Measurements from ENCODE around the gene CDC42BPA. TPM values are rescaled to one million over a fixed set of nuclear protein-coding genes. Genes with fewer than 3 reads are reported as not detected.

CDC42BPA gene
- total and polyA plus RNA-seq, 2 experiments from 2014 or later, result 28.6 to 39.1 TPM

DNA sequence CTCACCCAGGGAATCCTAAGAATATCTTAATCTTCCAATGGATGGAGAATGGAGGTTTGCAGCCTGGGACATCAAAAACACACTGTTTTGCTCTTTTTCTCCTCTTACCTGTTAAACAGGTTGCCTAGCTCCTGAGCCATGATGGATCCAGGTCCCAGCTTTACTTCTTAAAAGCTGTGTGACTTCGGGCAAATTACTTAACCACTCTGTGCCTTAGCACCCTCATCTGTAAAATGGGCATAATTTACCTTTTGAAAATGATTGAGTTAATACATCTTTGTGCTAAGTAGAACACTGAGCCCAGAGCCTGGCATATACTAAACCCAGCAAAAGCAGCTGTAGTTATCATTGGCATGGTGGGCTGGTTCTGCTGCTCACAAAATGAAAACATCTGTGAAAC lies 368.0 kb downstream of the CDC42BPA start:
- no peaks in the 10 kb centered on the region for H3K9me2 ChIP-seq (ENCODE audit: insufficient read depth)
- H3K36me3 ChIP-seq (ENCODE audit: low read depth), result no peaks in the 10 kb centered on the region
- 68 to 83% methylated on average over 1 of the region's 1 CpG for WGBS, 2 experiments (ENCODE audit: low coverage in 1 of 2, low lambda C conversion rate in 2 of 2, missing lambda C conversion rate in 2 of 2)
- no peak overlapping the region for H2AFZ ChIP-seq
- H4K20me1 ChIP-seq (ENCODE audit: insufficient read depth), result no peaks in the 10 kb centered on the region
- no peak for TF ChIP-seq EZH2 (IDR thresholded peaks at IDR 0.05; ENCODE audit: insufficient read depth, poor library complexity, severe bottlenecking)
- TF ChIP-seq EZH2phosphoT487 (IDR thresholded peaks at IDR 0.05; ENCODE audit: insufficient read depth, low read depth), result no peak
- H3K9me3 ChIP-seq (ENCODE audit: low read depth), result no peaks in the 10 kb centered on the region
- H3K79me2 ChIP-seq (ENCODE audit: insufficient read depth), result no peaks in the 10 kb centered on the region
- DNase-seq, result no peak
- no peak overlapping the region for H3K4me3 ChIP-seq
- in situ Hi-C loops (cut with MboI), result no loop called here
- no peaks in the 10 kb centered on the region for H3F3A ChIP-seq (ENCODE audit: insufficient read depth)
- no peaks in the 10 kb centered on the region for H3K27me3 ChIP-seq (replicated peaks; ENCODE audit: insufficient read depth)
- no peaks in the 10 kb centered on the region for H3K4me1 ChIP-seq (ENCODE audit: insufficient read depth)
- H3K9ac ChIP-seq, result no peak overlapping the region
- H3K4me2 ChIP-seq (ENCODE audit: unreplicated experiment), result no peak overlapping the region
- H3K27ac ChIP-seq, result no peak overlapping the region

DNA sequence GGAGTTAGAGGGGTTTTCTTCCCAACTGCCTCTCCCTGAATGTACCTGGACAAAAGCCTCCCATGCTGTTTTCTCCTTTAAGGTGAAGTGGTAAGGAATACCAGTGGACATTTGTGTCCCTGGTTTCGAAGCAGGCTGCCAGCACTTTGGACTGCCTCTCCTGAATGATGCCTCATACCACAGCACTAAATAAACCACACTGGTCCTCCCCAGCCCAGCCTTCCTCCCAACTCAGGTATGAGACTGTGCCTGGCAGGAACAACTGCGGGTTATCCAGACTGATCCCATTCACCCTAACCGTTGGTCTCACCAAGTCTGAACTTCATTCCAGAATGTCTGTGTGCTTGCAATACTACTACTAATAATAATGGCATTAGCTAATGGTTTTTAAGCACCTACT lies 368.9 kb downstream of the CDC42BPA start:
- Histone ChIP-seq H3K79me2 (ENCODE audit: insufficient read depth) (no peaks in the 10 kb centered on the region), H3K4me1 (ENCODE audit: insufficient read depth) (no peaks in the 10 kb centered on the region), H3K36me3 (ENCODE audit: low read depth) (no peaks in the 10 kb centered on the region), H3K9ac (no peak overlapping the region), H3F3A (ENCODE audit: insufficient read depth) (no peaks in the 10 kb centered on the region), H3K4me3 (no peak overlapping the region), H3K9me2 (ENCODE audit: insufficient read depth) (no peaks in the 10 kb centered on the region), H3K27ac (no peak overlapping the region), H4K20me1 (ENCODE audit: insufficient read depth) (no peaks in the 10 kb centered on the region), H3K27me3 (replicated peaks; ENCODE audit: insufficient read depth) (no peaks in the 10 kb centered on the region), H2AFZ (no peak overlapping the region), H3K4me2 (ENCODE audit: unreplicated experiment) (no peak overlapping the region), H3K9me3 (ENCODE audit: low read depth) (no peaks in the 10 kb centered on the region)
- TF ChIP-seq EZH2phosphoT487 (IDR thresholded peaks at IDR 0.05; ENCODE audit: insufficient read depth, low read depth), result no peak
- no peak for TF ChIP-seq EZH2 (IDR thresholded peaks at IDR 0.05; ENCODE audit: insufficient read depth, poor library complexity, severe bottlenecking)
- DNase-seq, result no peak
- in situ Hi-C loops (cut with MboI), result no loop called here
- 88 to 91% methylated on average over 3 of the region's 3 CpGs for WGBS, 2 experiments (ENCODE audit: low coverage in 1 of 2, low lambda C conversion rate in 2 of 2, missing lambda C conversion rate in 2 of 2)

DNA sequence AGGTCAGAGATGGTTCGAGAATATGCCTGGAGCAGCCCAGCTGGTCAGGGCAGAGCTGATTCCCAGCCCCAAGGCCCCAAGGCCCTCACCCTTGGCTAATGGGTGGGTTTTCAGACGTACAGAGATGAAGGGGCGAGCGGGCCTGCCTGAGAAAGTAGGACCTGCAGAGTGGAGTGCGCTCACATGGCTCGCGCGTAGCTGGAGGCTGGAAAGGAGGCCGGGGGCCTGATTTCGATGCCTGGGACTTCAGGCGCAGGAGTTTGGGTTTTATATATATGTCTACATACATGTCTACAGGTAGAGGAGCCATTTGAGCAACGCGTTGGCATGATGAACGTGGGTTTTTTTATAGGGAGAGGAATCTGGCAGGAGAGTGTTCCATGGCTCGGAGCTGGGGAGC lies 369.3 kb downstream of the CDC42BPA start:
- DNase-seq, result no peak
- Histone ChIP-seq H3K27ac (no peak overlapping the region), H3K27me3 (replicated peaks; ENCODE audit: insufficient read depth) (no peaks in the 10 kb centered on the region), H3K79me2 (ENCODE audit: insufficient read depth) (no peaks in the 10 kb centered on the region), H3K36me3 (ENCODE audit: low read depth) (no peaks in the 10 kb centered on the region), H2AFZ (no peak overlapping the region), H3K4me2 (ENCODE audit: unreplicated experiment) (no peak overlapping the region), H4K20me1 (ENCODE audit: insufficient read depth) (no peaks in the 10 kb centered on the region), H3F3A (ENCODE audit: insufficient read depth) (no peaks in the 10 kb centered on the region), H3K4me3 (no peak overlapping the region), H3K9me3 (ENCODE audit: low read depth) (no peaks in the 10 kb centered on the region), H3K9me2 (ENCODE audit: insufficient read depth) (no peaks in the 10 kb centered on the region), H3K4me1 (ENCODE audit: insufficient read depth) (no peaks in the 10 kb centered on the region), H3K9ac (no peak overlapping the region)
- in situ Hi-C loops (cut with MboI), result no loop called here
- 87 to 89% methylated on average over 15 of the region's 15 CpGs for WGBS, 2 experiments (ENCODE audit: low coverage in 1 of 2, low lambda C conversion rate in 2 of 2, missing lambda C conversion rate in 2 of 2)
- TF ChIP-seq EZH2 (IDR thresholded peaks at IDR 0.05; ENCODE audit: insufficient read depth, poor library complexity, severe bottlenecking) (no peak), EZH2phosphoT487 (IDR thresholded peaks at IDR 0.05; ENCODE audit: insufficient read depth, low read depth) (no peak)

DNA sequence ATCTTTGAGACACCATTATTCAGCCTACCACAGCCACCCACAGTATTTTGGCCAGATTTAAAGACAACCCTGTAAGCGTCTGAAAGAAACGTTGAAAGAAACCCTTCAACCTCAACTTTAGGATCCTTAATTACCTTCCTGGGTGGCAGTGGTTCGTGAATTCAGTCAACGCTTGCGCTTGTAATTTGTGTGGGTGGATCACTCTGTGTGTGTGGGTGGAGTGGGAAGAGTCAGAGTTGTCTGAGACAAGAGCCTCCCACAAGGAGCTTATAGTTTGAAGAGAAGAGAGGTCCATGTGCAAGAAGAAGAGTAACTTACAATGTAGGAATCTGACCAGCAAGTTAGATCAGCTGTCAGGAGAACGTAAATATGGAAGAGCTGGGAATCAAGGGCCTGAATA lies 369.8 kb downstream of the CDC42BPA start:
- Histone ChIP-seq H2AFZ (no peak overlapping the region), H4K20me1 (ENCODE audit: insufficient read depth) (no peaks in the 10 kb centered on the region), H3K4me3 (no peak overlapping the region), H3K79me2 (ENCODE audit: insufficient read depth) (no peaks in the 10 kb centered on the region), H3K9me2 (ENCODE audit: insufficient read depth) (no peaks in the 10 kb centered on the region), H3K27me3 (replicated peaks; ENCODE audit: insufficient read depth) (no peaks in the 10 kb centered on the region), H3K9me3 (ENCODE audit: low read depth) (no peaks in the 10 kb centered on the region), H3K36me3 (ENCODE audit: low read depth) (no peaks in the 10 kb centered on the region), H3K4me1 (ENCODE audit: insufficient read depth) (no peaks in the 10 kb centered on the region), H3K9ac (no peak overlapping the region), H3K4me2 (ENCODE audit: unreplicated experiment) (no peak overlapping the region), H3F3A (ENCODE audit: insufficient read depth) (no peaks in the 10 kb centered on the region), H3K27ac (no peak overlapping the region)
- WGBS, 2 experiments (ENCODE audit: low coverage in 1 of 2, low lambda C conversion rate in 2 of 2, missing lambda C conversion rate in 2 of 2), result 88 to 89% methylated on average over 6 of the region's 6 CpGs
- TF ChIP-seq EZH2 (IDR thresholded peaks at IDR 0.05; ENCODE audit: insufficient read depth, poor library complexity, severe bottlenecking) (no peak), EZH2phosphoT487 (IDR thresholded peaks at IDR 0.05; ENCODE audit: insufficient read depth, low read depth) (no peak)
- DNase-seq, result no peak
- in situ Hi-C loops (cut with MboI), result no loop called here

DNA sequence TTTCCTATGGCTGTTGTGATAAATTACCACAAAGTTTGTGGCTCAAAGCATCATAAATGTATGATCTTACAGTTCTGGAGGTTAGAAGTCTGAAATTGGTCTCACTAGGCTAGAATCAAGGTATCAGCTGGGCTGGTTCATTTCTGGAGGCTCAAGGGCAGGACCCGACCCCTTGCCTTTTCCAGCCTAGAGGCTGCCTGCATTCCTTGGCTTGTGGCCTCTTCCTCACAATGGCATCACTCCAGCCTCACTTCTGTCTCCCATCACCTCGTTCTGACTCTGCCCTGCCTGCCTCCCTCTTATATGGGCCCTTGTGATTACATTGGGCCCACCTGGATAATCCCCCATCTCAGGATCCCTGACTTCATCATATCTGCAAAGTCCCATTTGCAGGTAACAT lies 370.2 kb downstream of the CDC42BPA start:
- H3K9me2 ChIP-seq (ENCODE audit: insufficient read depth), result no peaks in the 10 kb centered on the region
- no peak overlapping the region for H3K4me3 ChIP-seq
- no peak overlapping the region for H3K4me2 ChIP-seq (ENCODE audit: unreplicated experiment)
- TF ChIP-seq EZH2phosphoT487 (IDR thresholded peaks at IDR 0.05; ENCODE audit: insufficient read depth, low read depth) (no peak), EZH2 (IDR thresholded peaks at IDR 0.05; ENCODE audit: insufficient read depth, poor library complexity, severe bottlenecking) (no peak)
- in situ Hi-C loops (cut with MboI), result no loop called here
- no peaks in the 10 kb centered on the region for H3K79me2 ChIP-seq (ENCODE audit: insufficient read depth)
- no peak for DNase-seq
- no peaks in the 10 kb centered on the region for H3F3A ChIP-seq (ENCODE audit: insufficient read depth)
- no peaks in the 10 kb centered on the region for H3K9me3 ChIP-seq (ENCODE audit: low read depth)
- H3K27ac ChIP-seq, result no peak overlapping the region
- H4K20me1 ChIP-seq (ENCODE audit: insufficient read depth), result no peaks in the 10 kb centered on the region
- H3K27me3 ChIP-seq (replicated peaks; ENCODE audit: insufficient read depth), result no peaks in the 10 kb centered on the region
- H2AFZ ChIP-seq, result no peak overlapping the region
- WGBS, 2 experiments (ENCODE audit: low coverage in 1 of 2, low lambda C conversion rate in 2 of 2, missing lambda C conversion rate in 2 of 2), result 57 to 60% methylated on average over 2 of the region's 2 CpGs
- no peak overlapping the region for H3K9ac ChIP-seq
- H3K4me1 ChIP-seq (ENCODE audit: insufficient read depth), result no peaks in the 10 kb centered on the region
- H3K36me3 ChIP-seq (ENCODE audit: low read depth), result no peaks in the 10 kb centered on the region

All from GM23248 (cell line).